GM19193 (cell line): Measurements from ENCODE around the gene CCDC78.

Source experiments
- POLR2A ChIP-seq: IDR thresholded peaks from 4 replicates; pipeline ENCODE4 v1.6.1; 2011; ENCODE audit not compliant: insufficient read depth, insufficient read length; ENCODE audit errors: extremely low read depth

Gene CCDC78

DNA sequence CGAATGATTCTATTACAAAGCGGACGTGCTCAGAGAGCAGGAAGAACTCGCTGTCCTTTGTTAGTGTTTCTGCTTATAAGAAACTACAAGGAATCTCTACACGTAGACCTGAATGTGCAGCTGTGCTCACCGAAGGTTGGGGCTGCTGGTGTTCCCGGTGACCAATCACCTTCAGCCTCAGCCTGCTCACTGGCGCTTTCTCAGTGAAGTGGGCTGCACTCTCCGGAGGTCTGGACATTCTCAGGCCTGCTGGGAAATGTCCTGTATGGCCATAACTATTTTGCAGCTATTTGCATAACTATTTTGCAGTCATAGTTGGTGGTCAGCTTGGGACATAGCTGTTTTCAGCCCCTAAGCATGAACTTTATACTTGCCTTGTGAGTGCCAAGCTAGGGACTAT is 24.2 kb upstream of the CCDC78 start:
- TF ChIP-seq POLR2A, result no peak

DNA sequence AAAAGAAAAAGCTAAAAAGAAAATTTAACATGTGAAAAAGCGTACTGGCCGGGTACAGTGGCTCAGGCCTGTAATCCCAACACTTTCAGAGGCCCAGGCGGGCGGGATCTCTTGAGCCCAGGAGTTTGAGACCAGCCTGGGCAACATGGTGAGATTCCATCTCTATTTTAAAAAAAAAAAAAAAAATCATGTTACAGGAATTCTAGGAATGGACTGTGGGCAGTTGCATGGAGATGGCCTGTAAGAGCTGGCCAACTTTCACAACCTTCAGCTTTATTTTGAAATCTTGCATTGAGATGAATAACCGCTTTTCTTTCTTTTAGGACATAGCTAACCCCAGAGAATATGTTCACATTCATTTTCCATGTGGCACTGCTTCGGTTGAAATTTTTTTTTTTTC is 22.8 kb upstream of the CCDC78 start:
- TF ChIP-seq POLR2A, result no peak

DNA sequence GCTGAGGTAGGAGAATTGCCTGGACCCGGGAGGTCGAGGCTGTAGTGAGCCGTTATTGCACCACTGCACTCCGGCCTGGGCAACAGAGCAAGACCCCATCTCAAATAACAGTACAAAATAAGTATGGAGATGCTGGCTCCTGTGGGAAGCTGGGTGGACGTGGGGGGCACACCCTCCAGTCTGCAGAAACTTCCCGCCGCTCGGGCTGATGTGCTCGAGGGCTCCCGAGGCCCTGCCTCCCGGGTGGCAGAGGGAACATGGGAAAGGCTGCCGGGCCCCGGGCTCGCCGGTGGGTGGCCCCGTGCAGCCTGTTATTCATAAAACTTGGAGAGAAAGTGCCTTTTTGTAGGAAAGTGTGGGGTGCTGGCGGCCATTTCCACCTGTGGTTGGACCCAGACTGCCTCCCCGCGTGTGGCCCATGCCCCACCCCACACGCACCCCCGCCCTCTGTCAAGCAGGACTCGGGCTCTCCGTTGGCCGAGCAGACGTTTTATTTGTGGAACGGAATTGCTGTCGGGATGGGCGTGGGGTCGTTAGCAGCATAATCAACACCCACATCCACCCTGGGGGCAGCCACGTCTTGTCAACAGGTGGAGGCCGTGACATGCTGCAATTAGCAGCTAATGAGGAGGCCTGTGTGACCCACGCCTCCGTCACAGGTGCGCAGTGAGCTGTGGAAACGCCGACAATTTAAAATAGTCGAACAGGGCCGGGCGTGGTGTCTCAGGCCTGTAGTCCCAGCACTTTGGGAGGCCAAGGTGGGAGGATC is 21.9 kb upstream of the CCDC78 start:
- TF ChIP-seq POLR2A, result no peak

DNA sequence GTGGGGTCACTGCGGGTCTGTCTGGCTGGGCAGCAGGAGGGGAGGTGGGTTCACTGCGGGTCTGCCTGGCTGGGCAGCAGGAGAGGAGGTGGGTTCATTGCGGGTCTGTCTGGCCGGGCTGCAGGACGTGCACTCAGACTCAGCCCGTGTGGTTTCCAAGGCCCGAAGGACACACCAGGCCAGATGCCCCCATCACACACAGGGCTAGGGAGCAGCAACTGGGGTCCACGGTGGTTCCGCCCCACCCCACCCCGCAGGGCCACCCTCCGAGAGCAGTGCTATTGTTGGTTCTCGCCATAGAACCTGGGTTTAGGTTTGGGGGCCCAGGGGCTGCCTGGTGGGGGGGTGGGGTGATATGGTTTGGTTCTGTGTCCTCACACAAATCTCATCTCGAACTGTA is 20.4 kb upstream of the CCDC78 start:
- TF ChIP-seq POLR2A, result no peak

DNA sequence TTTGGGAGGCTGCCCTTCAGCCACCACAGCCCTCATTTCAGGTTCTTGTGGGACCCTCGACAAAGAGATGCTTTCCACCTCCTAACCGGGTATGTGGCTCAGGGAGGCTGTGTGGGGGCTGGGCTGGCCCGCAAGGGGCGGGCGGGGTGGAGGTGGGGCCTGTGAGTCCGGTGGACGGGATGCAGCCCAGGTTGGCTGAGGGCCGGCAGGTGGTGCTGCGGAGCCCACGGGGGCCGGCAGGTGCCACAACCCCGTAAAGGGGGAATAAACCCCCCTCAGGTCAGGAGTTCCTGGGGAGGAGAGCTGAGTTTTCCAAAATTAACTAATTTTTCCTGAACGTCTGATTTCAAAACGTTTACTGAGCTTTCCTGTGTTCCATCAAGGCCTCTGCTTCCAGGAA is 19.5 kb upstream of the CCDC78 start:
- no peak for TF ChIP-seq POLR2A

DNA sequence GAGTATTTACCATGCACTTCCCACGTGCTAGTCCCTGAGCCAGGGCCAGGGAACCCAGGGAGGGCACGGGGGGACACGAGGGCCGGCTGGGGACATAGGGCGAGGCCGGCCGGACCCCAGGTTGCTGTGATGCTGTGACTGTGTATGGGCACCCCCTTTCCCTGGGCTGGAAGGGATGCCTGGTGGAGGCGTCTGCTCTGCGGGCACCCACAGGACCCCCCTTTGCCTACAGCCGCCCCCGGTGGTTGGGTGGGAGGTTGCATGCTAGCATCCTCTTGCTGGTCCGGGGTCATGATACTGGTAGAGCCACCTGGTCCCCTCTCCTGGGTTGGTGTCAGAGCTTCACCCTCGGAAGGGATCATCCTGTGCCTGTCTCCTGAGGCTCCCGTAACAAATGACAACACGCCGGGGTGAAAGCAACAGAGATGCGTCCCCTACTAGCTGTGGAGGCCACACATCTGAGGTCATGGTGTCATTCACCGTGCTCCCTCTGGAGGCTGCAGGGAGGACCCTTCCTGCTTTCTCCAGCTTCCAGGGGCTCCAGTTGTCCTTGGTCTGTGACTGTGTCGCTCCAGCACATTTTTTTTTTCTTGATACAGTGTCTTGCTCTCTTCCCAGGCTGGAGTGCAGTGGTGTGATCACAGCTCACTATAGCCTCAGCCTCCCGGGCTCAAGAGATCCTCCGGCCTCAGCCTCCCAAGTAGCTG is 17.7 kb upstream of the CCDC78 start:
- TF ChIP-seq POLR2A, result no peak

DNA sequence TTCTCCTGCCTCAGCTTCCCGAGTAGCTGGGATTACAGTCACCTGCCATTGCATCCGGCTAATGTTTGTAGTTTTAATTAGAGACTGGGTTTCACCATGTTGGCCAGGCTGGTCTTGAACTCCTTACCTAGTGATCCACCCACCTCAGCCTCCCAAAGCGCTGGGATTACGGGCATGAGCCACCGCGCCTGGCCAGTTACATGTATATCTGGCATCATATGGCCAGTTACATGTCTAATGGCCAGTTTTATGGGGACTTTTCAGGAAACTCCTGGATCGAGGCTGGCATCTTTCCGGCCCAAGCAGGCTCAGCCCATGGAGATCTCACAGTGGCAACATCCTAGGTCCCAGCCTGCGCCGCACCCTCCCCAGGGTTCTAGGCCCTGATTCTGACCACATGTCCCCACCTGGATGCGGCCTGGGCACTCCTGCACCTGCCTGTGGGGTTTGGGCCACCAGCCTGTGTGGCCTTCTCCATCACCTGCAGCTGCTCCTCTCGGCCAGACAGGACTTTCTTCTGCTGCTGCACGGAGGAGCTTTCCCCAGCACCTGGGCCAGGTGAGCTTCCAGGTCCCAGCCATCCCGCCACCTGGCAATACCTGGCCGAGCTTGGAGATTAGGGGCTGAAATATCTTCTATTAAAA is 15.9 kb upstream of the CCDC78 start:
- TF ChIP-seq POLR2A, result no peak

DNA sequence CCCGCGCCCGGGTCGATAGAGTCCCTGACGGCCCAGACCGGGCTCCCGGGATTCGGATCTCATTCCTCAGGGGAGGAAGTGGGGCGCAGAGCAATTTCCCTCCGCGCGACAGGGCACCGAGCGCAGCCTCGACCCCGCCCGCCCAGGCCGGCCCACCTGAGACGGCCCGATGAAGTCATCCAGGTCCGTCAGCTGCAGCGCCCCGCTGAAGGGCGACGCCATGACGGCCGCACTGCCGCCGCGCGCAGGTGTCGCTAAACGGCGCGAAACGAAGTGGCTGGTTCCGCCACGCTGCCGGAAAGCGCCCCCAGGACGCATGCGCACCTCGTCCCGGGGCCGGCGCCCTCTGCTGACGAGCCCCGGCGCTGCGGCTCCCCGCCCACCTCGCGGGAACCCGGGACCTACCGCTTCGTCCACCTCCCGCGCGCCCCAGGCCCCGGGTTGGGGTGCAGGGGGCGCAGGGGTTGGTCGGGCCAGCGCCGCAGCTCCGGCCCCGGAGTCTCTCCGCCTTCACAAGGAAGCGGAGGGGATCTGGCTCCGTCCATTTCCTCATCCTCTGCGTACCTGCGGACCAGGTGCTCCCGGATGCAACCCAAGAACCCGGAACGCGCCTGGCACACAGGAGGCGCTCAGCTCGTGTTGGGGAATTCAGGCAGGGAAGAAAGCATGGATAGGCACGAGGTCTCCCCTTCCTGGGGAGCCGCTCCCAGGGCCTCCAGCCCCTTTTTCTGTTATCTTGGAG is 14.7 kb upstream of the CCDC78 start, which contains the start of gene CIAO3:
Gene CIAO3, minus strand, starts transcription at position 234 of the 742 bp plus-strand sequence. Its CDS starts 12 bp downstream, at position 222.
- TF ChIP-seq POLR2A, result peak; percentile 75

DNA sequence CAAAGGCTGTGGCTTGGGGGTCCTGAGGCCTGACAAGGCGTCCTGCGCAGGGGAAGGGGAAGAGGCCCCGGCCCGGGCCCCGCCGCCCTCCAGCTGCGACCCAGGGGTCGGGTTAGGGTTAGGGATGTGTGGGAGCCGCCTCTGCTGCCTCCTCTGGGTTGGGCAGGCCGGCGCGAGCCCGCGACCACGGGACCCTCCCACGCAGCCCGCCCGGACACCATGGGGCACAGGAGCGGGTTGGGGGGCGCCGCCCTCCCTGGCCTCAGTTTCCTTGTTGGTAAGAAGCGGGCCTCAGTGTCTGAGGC is 14.2 kb upstream of the CCDC78 start:
- TF ChIP-seq POLR2A, result no peak

DNA sequence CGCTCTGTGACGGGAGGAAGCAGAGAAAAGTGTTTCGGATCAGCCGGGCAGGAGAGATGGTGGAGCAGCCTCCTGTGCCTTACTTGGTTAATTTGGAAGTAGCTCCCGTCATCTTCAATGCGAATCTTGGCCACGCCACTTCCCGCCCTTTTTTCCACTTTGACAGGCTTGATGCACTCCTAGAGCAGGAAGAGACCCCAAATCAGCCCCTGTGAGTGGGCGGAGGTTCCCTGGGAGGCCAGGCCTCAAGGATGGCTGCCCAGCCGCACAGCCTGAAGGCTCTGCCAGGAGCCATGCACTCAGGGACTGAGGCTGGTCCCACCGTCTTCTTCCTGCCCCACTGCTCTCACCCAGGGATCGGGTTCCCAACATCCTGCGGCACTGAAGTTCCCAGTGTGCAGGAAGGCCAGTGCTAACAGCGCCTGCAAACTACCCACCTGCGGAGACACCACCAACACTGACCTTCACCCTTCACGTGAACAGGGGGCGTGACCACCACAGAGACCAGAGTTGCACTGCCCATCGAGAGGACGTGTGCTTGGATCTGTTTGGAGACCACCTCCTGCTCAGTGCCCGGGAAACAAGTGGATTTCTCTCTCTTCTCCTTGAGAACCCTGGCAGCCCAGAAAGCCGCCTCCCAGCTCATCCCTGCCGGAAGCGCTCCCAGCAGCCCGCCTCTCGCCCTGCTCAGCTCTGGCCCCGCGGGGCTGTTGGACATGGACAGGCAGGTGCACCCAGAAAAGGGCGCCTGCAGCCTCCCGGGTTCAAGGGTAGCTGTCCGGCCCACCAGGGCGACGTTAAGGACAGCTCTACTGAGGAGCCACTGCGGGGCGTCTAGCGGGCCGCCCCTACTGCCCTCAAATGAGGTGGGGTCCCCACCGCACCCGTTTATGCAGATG is 13.6 kb upstream of the CCDC78 start:
- TF ChIP-seq POLR2A, result no peak

DNA sequence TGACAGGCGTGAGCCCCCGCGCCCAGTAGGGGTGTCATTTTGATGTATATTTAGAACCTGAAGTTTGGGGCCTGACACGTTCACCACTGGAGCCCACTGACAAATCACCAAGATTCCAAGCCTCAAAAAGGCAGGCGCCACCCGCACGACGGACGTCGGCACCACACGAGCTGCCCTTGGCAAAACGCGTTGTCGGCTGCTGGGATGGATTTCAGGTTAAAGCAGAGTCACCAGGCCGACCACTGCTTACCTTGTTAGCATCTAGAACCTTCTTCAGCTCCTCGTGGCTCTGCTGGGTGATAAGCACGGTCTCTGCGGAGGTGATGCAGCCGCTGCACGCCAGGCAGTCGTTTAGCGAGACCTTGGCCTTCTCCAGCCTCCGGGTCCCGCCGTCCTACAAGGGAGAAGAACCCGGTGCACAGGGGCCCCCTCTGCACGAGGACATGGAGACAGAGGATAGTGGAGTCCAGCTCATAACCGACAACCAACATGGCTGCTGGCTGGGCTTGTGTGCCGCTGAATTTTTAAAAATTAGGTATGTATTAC is 10.8 kb upstream of the CCDC78 start:
- TF ChIP-seq POLR2A, result no peak

DNA sequence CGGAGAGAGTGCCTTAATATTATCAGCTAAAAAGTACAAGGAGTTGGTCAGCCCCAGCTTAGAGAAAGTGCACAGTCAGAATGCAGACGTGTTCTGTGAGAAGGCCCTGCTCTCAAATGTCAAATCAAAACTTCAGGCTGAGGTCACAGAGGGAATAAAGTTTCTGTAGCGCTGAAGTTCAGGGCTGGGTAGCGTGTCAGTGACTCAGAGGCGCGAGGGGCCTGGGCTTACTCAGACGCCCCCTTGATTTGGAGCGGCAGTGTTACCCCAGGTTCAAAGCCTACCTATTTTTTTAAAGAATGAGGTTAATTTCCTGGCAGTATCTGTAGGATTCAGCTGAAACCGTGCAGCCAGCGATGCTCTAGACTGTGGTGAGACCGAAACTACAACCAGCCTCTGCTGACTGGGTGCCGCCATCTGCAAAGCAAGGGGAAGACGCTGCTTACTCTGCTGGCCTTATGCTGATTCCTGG is 9.8 kb upstream of the CCDC78 start:
- no peak for TF ChIP-seq POLR2A

DNA sequence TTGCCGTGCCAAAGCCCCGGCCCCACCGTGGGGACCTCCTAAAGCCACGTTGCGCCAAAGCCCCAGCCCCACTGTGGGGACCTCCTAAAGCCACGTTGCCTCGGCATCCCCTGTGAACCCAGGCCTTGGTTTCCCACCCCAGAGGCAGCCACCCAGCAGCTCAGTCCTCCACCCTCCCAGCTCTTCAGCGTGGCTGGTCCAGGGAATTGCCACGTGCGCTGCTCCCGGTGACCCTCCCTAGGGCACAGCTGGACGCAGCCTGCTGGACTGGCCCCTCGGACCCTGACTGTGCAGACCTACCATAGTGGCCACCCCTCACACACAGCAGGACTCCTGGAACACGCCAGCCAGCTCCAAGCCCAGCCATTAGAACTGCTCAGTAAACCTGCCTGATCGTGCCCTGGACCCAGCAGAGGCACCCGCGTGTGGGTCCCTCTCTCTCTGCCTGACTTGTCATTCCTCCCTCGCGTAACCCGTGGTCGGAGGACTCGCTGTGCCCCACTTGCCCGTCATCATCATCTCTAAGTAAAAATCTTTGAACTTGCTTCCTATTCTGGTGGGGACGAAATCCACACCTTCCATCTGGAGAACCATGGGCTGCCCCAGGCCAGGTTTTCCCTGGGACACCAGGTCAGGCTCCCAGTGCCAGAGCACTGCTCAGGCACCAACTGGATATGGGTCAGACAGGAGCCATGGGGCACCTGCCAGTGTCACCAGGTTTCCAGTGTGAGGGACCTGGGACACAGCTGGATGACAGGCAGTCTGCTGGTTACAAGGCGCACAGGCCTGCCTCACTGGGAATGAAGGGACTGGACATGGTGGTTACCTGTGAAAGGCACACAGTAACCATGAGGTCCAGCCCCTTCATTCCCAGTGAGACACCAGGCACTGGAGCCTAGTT is 9.0 kb upstream of the CCDC78 start:
- no peak for TF ChIP-seq POLR2A
